Lower leg skin (tissue), 3 donors: ENCODE measurements around the gene GAS6.

ENCODE experiments used
- POLR2A ChIP-seq, 2 donors: fragments of 450-650 bp; IDR thresholded peaks; one replicate each; pipeline ENCODE4 v1.6.1; 2016 to 2017; ENCODE audit warnings: antibody characterized with exemption in 2 of 2, mild to moderate bottlenecking in 1 of 2, moderate library complexity in 1 of 2
- TF ChIP-seq, protein P1 (sequence below), 3 donors: fragments of 450-650 bp; IDR thresholded peaks; one replicate each; pipeline ENCODE4 v1.5.1; 2016; ENCODE audit warnings: antibody characterized with exemption in 3 of 3, mild to moderate bottlenecking in 3 of 3, moderate library complexity in 2 of 3

- no peak for TF ChIP-seq POLR2A (IDR thresholded peaks at IDR 0.05)
- TF ChIP-seq, protein P1, sequence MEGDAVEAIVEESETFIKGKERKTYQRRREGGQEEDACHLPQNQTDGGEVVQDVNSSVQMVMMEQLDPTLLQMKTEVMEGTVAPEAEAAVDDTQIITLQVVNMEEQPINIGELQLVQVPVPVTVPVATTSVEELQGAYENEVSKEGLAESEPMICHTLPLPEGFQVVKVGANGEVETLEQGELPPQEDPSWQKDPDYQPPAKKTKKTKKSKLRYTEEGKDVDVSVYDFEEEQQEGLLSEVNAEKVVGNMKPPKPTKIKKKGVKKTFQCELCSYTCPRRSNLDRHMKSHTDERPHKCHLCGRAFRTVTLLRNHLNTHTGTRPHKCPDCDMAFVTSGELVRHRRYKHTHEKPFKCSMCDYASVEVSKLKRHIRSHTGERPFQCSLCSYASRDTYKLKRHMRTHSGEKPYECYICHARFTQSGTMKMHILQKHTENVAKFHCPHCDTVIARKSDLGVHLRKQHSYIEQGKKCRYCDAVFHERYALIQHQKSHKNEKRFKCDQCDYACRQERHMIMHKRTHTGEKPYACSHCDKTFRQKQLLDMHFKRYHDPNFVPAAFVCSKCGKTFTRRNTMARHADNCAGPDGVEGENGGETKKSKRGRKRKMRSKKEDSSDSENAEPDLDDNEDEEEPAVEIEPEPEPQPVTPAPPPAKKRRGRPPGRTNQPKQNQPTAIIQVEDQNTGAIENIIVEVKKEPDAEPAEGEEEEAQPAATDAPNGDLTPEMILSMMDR (IDR thresholded peaks at IDR 0.05), result no peak
These were observed 59.7 kb downstream of the GAS6 start for GRCh38 chr13:113804017-113804702.
